ENCODE data around the gene POLR2E. TPM values are rescaled to one million over a fixed set of nuclear protein-coding genes. Genes with fewer than 3 reads are reported as not detected.

The POLR2E gene
- total RNA-seq, 1 experiment from 2014 or later = 279 TPM

DNA sequence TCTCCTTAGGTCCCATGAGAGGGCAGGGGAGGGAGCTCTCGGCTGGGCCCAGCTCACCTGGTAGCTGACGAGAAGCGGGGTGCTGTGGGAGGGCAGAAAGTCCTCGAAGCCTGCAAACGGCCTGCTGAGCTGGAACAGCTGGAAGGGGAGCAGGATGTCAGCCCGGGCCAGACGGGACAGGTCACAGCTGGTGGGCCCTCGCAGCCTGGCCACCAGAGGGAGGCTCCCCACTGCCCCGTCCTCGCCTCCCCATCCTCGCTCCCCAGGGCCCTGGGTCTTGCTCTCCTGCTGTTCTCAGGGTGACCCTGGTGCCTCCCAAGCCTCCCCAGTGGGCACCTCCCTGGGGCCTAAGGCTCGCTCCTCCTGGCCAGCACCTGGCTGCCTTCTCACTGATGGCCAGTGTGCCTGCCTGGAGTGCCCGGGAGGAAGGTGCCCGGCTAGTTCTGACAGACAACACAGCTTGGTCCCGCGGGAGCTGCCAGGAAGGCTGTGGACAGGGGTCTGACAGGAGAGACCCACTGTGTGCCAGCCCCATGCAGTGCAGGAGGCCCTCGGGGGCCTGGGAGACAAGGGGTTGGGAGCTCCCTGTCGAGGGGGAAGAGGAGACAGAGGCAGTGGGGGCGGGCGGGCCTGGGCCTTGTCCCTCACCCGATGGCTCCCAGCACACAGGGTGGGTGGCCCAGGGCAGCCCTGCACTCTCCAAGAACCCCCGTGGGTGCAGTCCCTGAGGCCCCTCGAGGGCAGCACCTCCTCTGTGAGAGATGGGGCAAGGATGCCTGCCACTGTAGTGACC lies 28.9 kb upstream of the POLR2E start:
- TF ChIP-seq SIN3A (IDR thresholded peaks at IDR 0.05; ENCODE audit: borderline replicate concordance, insufficient read depth, low read depth, low read length) (no peak), TCF7L2 (IDR thresholded peaks at IDR 0.05; ENCODE audit: low read depth, low read length) (no peak), POLR2AphosphoS5 (IDR thresholded peaks at IDR 0.05; ENCODE audit: low read depth, low read length) (no peak)
- TF ChIP-seq, protein P1, sequence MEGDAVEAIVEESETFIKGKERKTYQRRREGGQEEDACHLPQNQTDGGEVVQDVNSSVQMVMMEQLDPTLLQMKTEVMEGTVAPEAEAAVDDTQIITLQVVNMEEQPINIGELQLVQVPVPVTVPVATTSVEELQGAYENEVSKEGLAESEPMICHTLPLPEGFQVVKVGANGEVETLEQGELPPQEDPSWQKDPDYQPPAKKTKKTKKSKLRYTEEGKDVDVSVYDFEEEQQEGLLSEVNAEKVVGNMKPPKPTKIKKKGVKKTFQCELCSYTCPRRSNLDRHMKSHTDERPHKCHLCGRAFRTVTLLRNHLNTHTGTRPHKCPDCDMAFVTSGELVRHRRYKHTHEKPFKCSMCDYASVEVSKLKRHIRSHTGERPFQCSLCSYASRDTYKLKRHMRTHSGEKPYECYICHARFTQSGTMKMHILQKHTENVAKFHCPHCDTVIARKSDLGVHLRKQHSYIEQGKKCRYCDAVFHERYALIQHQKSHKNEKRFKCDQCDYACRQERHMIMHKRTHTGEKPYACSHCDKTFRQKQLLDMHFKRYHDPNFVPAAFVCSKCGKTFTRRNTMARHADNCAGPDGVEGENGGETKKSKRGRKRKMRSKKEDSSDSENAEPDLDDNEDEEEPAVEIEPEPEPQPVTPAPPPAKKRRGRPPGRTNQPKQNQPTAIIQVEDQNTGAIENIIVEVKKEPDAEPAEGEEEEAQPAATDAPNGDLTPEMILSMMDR (IDR thresholded peaks at IDR 0.05) = no peak
- TF ChIP-seq, protein P2, sequence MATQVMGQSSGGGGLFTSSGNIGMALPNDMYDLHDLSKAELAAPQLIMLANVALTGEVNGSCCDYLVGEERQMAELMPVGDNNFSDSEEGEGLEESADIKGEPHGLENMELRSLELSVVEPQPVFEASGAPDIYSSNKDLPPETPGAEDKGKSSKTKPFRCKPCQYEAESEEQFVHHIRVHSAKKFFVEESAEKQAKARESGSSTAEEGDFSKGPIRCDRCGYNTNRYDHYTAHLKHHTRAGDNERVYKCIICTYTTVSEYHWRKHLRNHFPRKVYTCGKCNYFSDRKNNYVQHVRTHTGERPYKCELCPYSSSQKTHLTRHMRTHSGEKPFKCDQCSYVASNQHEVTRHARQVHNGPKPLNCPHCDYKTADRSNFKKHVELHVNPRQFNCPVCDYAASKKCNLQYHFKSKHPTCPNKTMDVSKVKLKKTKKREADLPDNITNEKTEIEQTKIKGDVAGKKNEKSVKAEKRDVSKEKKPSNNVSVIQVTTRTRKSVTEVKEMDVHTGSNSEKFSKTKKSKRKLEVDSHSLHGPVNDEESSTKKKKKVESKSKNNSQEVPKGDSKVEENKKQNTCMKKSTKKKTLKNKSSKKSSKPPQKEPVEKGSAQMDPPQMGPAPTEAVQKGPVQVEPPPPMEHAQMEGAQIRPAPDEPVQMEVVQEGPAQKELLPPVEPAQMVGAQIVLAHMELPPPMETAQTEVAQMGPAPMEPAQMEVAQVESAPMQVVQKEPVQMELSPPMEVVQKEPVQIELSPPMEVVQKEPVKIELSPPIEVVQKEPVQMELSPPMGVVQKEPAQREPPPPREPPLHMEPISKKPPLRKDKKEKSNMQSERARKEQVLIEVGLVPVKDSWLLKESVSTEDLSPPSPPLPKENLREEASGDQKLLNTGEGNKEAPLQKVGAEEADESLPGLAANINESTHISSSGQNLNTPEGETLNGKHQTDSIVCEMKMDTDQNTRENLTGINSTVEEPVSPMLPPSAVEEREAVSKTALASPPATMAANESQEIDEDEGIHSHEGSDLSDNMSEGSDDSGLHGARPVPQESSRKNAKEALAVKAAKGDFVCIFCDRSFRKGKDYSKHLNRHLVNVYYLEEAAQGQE (IDR thresholded peaks at IDR 0.05; ENCODE audit: insufficient read depth in 1 of 2, low read depth in 2 of 2, low read length in 1 of 2) = no peak
- DNase-seq (ENCODE audit: low read depth, low spot score) = no peak
- H3K27ac ChIP-seq (ENCODE audit: low read length) = no peak overlapping the region
- H3K4me1 ChIP-seq (ENCODE audit: control insufficient read depth, insufficient read depth, low read length) = no peaks in the 10 kb centered on the region
- 0 out of 2 replicates have a peak, but pooled peaks have one; percentile 11 for ATAC-seq
- H3K36me3 ChIP-seq (ENCODE audit: control insufficient read depth, insufficient read depth, low read length) = peaks cover 3% of the 10 kb centered on the region
- in situ Hi-C loops (cut with HindIII; ENCODE audit: low pct_unique_long_range_greater_than_20kb, low sequenced_read_pairs) = no loop called here
- CTCF ChIA-PET = no interaction called here
- BruUV-seq (replicated peaks) = no TSS peak
- H3K27me3 ChIP-seq (ENCODE audit: control insufficient read depth, insufficient read depth, low read length) = no peaks in the 10 kb centered on the region
- POLR2A ChIA-PET = interaction anchor here (0.6 kb wide), 1 partner anchor 96 kb away, joined by 11 read pairs; no protein-coding TSS in a partner anchor
- H3K9me3 ChIP-seq (ENCODE audit: control insufficient read depth, insufficient read depth, low read depth, low read length) = no peaks in the 10 kb centered on the region
- H3K4me3 ChIP-seq (ENCODE audit: low read depth in 2 of 2, low read length in 2 of 2) = no peak overlapping the region
- intact Hi-C loops (cut with micrococcal nuclease; ENCODE audit: unreplicated experiment) = no loop called here

DNA sequence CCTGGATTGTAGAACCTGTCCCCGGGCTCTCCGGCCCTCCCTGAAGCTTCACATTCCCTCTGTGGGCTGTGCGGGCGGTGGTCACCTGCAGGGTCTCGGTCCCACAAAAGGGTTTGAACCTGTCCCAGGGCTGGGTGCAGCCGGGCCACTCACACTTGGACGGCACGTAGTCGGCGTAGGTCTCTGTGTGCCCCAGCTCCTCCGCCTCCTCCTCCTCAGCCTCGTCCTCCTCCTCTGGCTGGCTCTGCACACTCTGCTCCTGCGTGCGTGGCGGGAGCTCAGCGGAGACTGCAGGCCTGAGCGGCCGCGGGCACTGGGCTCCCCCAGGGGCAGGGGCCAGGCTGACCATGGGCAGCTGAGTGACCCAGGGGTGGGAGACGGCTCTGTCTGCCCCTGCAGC lies 28.2 kb upstream of the POLR2E start:
- DNase-seq (ENCODE audit: low read depth, low spot score) (no peak), ATAC-seq (peak; percentile 18)
- Histone ChIP-seq H3K27me3 (ENCODE audit: control insufficient read depth, insufficient read depth, low read length) (no peaks in the 10 kb centered on the region), H3K9me3 (ENCODE audit: control insufficient read depth, insufficient read depth, low read depth, low read length) (no peaks in the 10 kb centered on the region), H3K36me3 (ENCODE audit: control insufficient read depth, insufficient read depth, low read length) (peaks cover 3% of the 10 kb centered on the region), H3K27ac (ENCODE audit: low read length) (no peak overlapping the region), H3K4me3 (ENCODE audit: low read depth in 2 of 2, low read length in 2 of 2) (no peak overlapping the region), H3K4me1 (ENCODE audit: control insufficient read depth, insufficient read depth, low read length) (no peaks in the 10 kb centered on the region)
- intact Hi-C loops (cut with micrococcal nuclease; ENCODE audit: unreplicated experiment) (no loop called here), in situ Hi-C loops (cut with HindIII; ENCODE audit: low pct_unique_long_range_greater_than_20kb, low sequenced_read_pairs) (no loop called here)
- BruUV-seq (replicated peaks) = no TSS peak
- ChIA-PET CTCF (no interaction called here), POLR2A (interaction anchor here (0.6 kb wide), 2 partner anchors 43 to 95 kb away, joined by 5 to 11 read pairs; no protein-coding TSS in a partner anchor)
- TF ChIP-seq SIN3A (IDR thresholded peaks at IDR 0.05; ENCODE audit: borderline replicate concordance, insufficient read depth, low read depth, low read length) (no peak), POLR2AphosphoS5 (IDR thresholded peaks at IDR 0.05; ENCODE audit: low read depth, low read length) (no peak), TCF7L2 (IDR thresholded peaks at IDR 0.05; ENCODE audit: low read depth, low read length) (no peak)
- TF ChIP-seq, protein P2 (IDR thresholded peaks at IDR 0.05; ENCODE audit: insufficient read depth in 1 of 2, low read depth in 2 of 2, low read length in 1 of 2) = no peak
- TF ChIP-seq, protein P1 (IDR thresholded peaks at IDR 0.05) = no peak

All from Panc1 (cell line).